ENCODE measurements around the gene LLCFC1.

The LLCFC1 gene

GRCh38 chr7:142932386-142933091 is 6.7 kb upstream of the LLCFC1 start (continued):
- TF ChIP-seq TSHZ2 (CRISPR knock-in tag; IDR thresholded peaks at IDR 0.05) (no peak), ZNF70 (CRISPR knock-in tag; IDR thresholded peaks at IDR 0.05) (no peak), OSR1 (CRISPR knock-in tag; IDR thresholded peaks at IDR 0.05) (no peak), ESRRG (CRISPR knock-in tag; IDR thresholded peaks at IDR 0.05) (no peak), ZNF8 (CRISPR knock-in tag; IDR thresholded peaks at IDR 0.05) (no peak), ZFP3 (CRISPR knock-in tag; IDR thresholded peaks at IDR 0.05) (no peak)

- ATAC-seq, result no peak
- TF ChIP-seq ZNF565 (CRISPR knock-in tag; conservative IDR thresholded peaks at IDR 0.05; ENCODE audit: low read depth) (no peak), ZNF70 (CRISPR knock-in tag; IDR thresholded peaks at IDR 0.05) (no peak), TSHZ2 (CRISPR knock-in tag; IDR thresholded peaks at IDR 0.05) (no peak)
Observed at GRCh38 chr7:142933092-142933475, 6.2 kb upstream of the LLCFC1 start.

- ATAC-seq, result no peak; the same call in 2 of the 3 replicates
- TF ChIP-seq ISL1 (CRISPR knock-in tag; IDR thresholded peaks at IDR 0.05) (no peak), ZNF70 (CRISPR knock-in tag; IDR thresholded peaks at IDR 0.05) (no peak), GLIS3 (CRISPR knock-in tag; IDR thresholded peaks at IDR 0.05) (no peak), ARNTL (CRISPR knock-in tag; IDR thresholded peaks at IDR 0.05; ENCODE audit: borderline replicate concordance, low read depth) (no peak), OSR1 (CRISPR knock-in tag; IDR thresholded peaks at IDR 0.05) (no peak), ZNF565 (CRISPR knock-in tag; conservative IDR thresholded peaks at IDR 0.05; ENCODE audit: low read depth) (no peak), TSHZ2 (CRISPR knock-in tag; IDR thresholded peaks at IDR 0.05) (no peak), ESRRG (CRISPR knock-in tag; IDR thresholded peaks at IDR 0.05) (no peak), PATZ1 (CRISPR knock-in tag; IDR thresholded peaks at IDR 0.05; ENCODE audit: borderline replicate concordance) (no peak), SNAI2 (CRISPR knock-in tag; IDR thresholded peaks at IDR 0.05) (no peak), TCF4 (CRISPR knock-in tag; IDR thresholded peaks at IDR 0.05; ENCODE audit: borderline replicate concordance) (no peak), ZFP30 (CRISPR knock-in tag; IDR thresholded peaks at IDR 0.05) (no peak), CSRNP3 (CRISPR knock-in tag; IDR thresholded peaks at IDR 0.05) (no peak), ZC3H10 (CRISPR knock-in tag; IDR thresholded peaks at IDR 0.05) (no peak), ZFP3 (CRISPR knock-in tag; IDR thresholded peaks at IDR 0.05) (no peak)
Observed at GRCh38 chr7:142933624-142934023, 5.7 kb upstream of the LLCFC1 start, which contains the start of gene TRPV5. Gene TRPV5, minus strand, starts transcription at chr7:142933746. Its CDS starts 287 bp downstream, at chr7:142933459.
